Transverse colon (tissue), 4 donors: ENCODE results near the gene SCLY. TPM values are rescaled to one million over a fixed set of nuclear protein-coding genes. Genes with fewer than 3 reads are reported as not detected.

ENCODE experiments used
- DNase-seq: peaks from one replicate; pipeline ENCODE4 v3.0.0-alpha.2; 2019
- H3K27ac ChIP-seq, 4 donors: fragments of 200-600 bp; sonication (generic); 2 replicates each; pipeline ENCODE4 v1.5.1; 2016 to 2018; ENCODE audit warnings: inconsistent platforms in 4 of 4
- H3K27me3 ChIP-seq: fragments of 200-600 bp; sonication (generic); 2 replicates; pipeline ENCODE4 v1.5.1; 2017; ENCODE audit warnings: inconsistent platforms
- H3K36me3 ChIP-seq, 4 donors: fragments of 200-600 bp; sonication (generic); 2 replicates each; pipeline ENCODE4 v1.5.1; 2017 to 2019; ENCODE audit warnings: inconsistent platforms in 4 of 4
- H3K4me1 ChIP-seq, 4 donors: fragments of 200-600 bp; sonication (generic); 2 replicates each; pipeline ENCODE4 v1.5.1; 2017 to 2020; ENCODE audit warnings: inconsistent platforms in 4 of 4
- H3K4me3 ChIP-seq, 4 donors: fragments of 200-600 bp; sonication (generic); 1 replicate in 1 of 4; 2 replicates in 3 of 4; pipeline versions ENCODE4 v1.5.1 to v1.6.1; 2017 to 2019; ENCODE audit warnings: inconsistent platforms in 4 of 4
- H3K9me3 ChIP-seq, 2 donors: fragments of 200-600 bp; sonication (generic); 2 replicates each; pipeline ENCODE4 v1.5.1; 2017 to 2019; ENCODE audit warnings: inconsistent platforms in 2 of 2
- CTCF ChIP-seq, 5 experiments: fragments of 200-600 bp in 3 of 5; fragments of 450-650 bp in 2 of 5; sonication (generic) in 3 of 5; IDR thresholded peaks; 1 replicate in 2 of 5; 2 replicates in 3 of 5; pipeline ENCODE4 v1.5.1; 2016 to 2017; ENCODE audit warnings: antibody characterized with exemption in 5 of 5, inconsistent platforms in 3 of 5, mild to moderate bottlenecking in 2 of 5, moderate library complexity in 1 of 5
- EP300 ChIP-seq: sonication (generic); formaldehyde crosslinking; IDR thresholded peaks from one replicate; pipeline ENCODE4 v1.6.1; 2017; ENCODE audit warnings: antibody characterized with exemption, low read depth
- POLR2A ChIP-seq: fragments of 450-650 bp; IDR thresholded peaks from one replicate; pipeline ENCODE4 v1.6.1; 2016; ENCODE audit warnings: antibody characterized with exemption, mild to moderate bottlenecking, moderate library complexity
- POLR2AphosphoS5 ChIP-seq, 3 donors: sonication (generic); formaldehyde crosslinking; IDR thresholded peaks; one replicate each; pipeline ENCODE4 v1.6.1; 2016; ENCODE audit warnings: antibody characterized with exemption in 3 of 3
- WGBS, 2 donors: methylation state at CpG; one replicate each; pipeline ENCODE4 v1.1.5; 2018; ENCODE audit warnings: low coverage in 1 of 2; 5-methylcytosine and 5-hydroxymethylcytosine counted together
- in situ Hi-C, 4 donors: fragments of 200-750 bp; cut with MboI; loops; one replicate each; pipeline versions ENCODE4 v1.15.0 to v1.15.1; 2017; ENCODE audit warnings: low sequenced_read_pairs in 3 of 4, low pct_ligation_motif_present in 1 of 4, low pct_unique_long_range_greater_than_20kb in 1 of 4
- intact Hi-C: fragments of 100-400 bp; cut with DNase I; formaldehyde crosslinking; loops from one replicate; pipeline ENCODE4 v1.15.1; 2023; ENCODE audit warnings: low total_unique reads
- total RNA-seq, 4 donors: library from RNA; depleted of rRNA; stranded (reverse); fragments of >200 nt; gene quantifications; one replicate each; pipeline ENCODE4 v1.1.0, GENCODE V29; 2016

The SCLY gene
- total RNA-seq, 4 donors from 2014 or later = 9.4 to 24.3 (median 11.1) TPM

GRCh38 chr2:238125127-238125885, 64.5 kb downstream of the SCLY start:
- H3K27ac ChIP-seq = no peak overlapping the region
- H3K4me1 ChIP-seq = peaks cover 0 to 7% (median 0%) of the 10 kb centered on the region in 4 donors
- intact Hi-C loops (no loop called here), in situ Hi-C loops (no loop called here)
- H3K36me3 ChIP-seq = no peaks in the 10 kb centered on the region
- no peaks in the 10 kb centered on the region for H3K9me3 ChIP-seq
- 86% methylated on average over 15 of the region's 20 CpGs; no CpG with 5 or more reads in 1 of the 2 donors for WGBS, 2 donors
- no peak for DNase-seq
- peaks cover 8% of the 10 kb centered on the region for H3K27me3 ChIP-seq
- no peak overlapping the region for H3K4me3 ChIP-seq
- TF ChIP-seq EP300 = no peak
- TF ChIP-seq POLR2AphosphoS5 (IDR thresholded peaks at IDR 0.05) = no peak
- no peak for TF ChIP-seq POLR2A
- no peak for TF ChIP-seq CTCF (IDR thresholded peaks at IDR 0.05)

- intact Hi-C loops = no loop called here
- H3K9me3 ChIP-seq = no peaks in the 10 kb centered on the region
- H3K27me3 ChIP-seq = no peaks in the 10 kb centered on the region
- no peak overlapping the region for H3K27ac ChIP-seq
- in situ Hi-C loops = no loop called here
- WGBS, 2 donors = 62 to 69% methylated on average over 2 of the region's 2 CpGs
- H3K4me1 ChIP-seq = peaks cover 0 to 7% (median 0%) of the 10 kb centered on the region in 4 donors
- no peak overlapping the region for H3K4me3 ChIP-seq
- no peak for DNase-seq
- no peaks in the 10 kb centered on the region for H3K36me3 ChIP-seq
- TF ChIP-seq POLR2AphosphoS5 (IDR thresholded peaks at IDR 0.05) (no peak), CTCF (IDR thresholded peaks at IDR 0.05) (no peak), EP300 (no peak), POLR2A (no peak)
Observed at GRCh38 chr2:238126338-238126737, 65.5 kb downstream of the SCLY start.

GRCh38 chr2:238126775-238127164, 66.0 kb downstream of the SCLY start:
- Histone ChIP-seq H3K9me3 (no peaks in the 10 kb centered on the region), H3K27ac (no peak overlapping the region), H3K4me1 (peaks cover 0 to 7% (median 0%) of the 10 kb centered on the region in 4 donors), H3K4me3 (no peak overlapping the region), H3K36me3 (no peaks in the 10 kb centered on the region), H3K27me3 (no peaks in the 10 kb centered on the region)
- DNase-seq = no peak
- in situ Hi-C loops (no loop called here), intact Hi-C loops (no loop called here)
- 75 to 94% methylated on average over 2 of the region's 2 CpGs for WGBS, 2 donors
- TF ChIP-seq POLR2A (no peak), CTCF (IDR thresholded peaks at IDR 0.05) (no peak), EP300 (no peak), POLR2AphosphoS5 (IDR thresholded peaks at IDR 0.05) (no peak)

GRCh38 chr2:238127165-238128060, 66.6 kb downstream of the SCLY start:
- Histone ChIP-seq H3K27me3 (no peaks in the 10 kb centered on the region), H3K4me3 (peak overlapping the region in 1 of 4 donors; percentile 36), H3K4me1 (peaks cover 0 to 7% (median 0%) of the 10 kb centered on the region in 4 donors), H3K36me3 (no peaks in the 10 kb centered on the region), H3K27ac (no peak overlapping the region), H3K9me3 (no peaks in the 10 kb centered on the region)
- DNase-seq = no peak
- intact Hi-C loops = no loop called here
- in situ Hi-C loops = no loop called here
- 67% methylated on average over 24 of the region's 36 CpGs; no CpG with 5 or more reads in 1 of the 2 donors for WGBS, 2 donors
- TF ChIP-seq EP300 = no peak
- TF ChIP-seq CTCF (IDR thresholded peaks at IDR 0.05) = peak in 1 of 5 experiments; percentile 12
- TF ChIP-seq POLR2A = no peak
